Fibroblast of pulmonary artery (primary cell): ENCODE measurements around the gene FN3KRP.

Experiments used
- DNase-seq: peaks from one replicate; pipeline ENCODE4 v3.0.0-alpha.2; 2010; ENCODE audit warnings: low read depth
- H3K4me3 ChIP-seq: replicated peaks from 2 replicates; pipeline ENCODE4 v1.5.1; 2011; ENCODE audit warnings: low read depth, mild to moderate bottlenecking, control low read depth, low read length, moderate library complexity
- CTCF ChIP-seq: IDR thresholded peaks from 2 replicates; pipeline ENCODE4 v1.5.1; 2011; ENCODE audit warnings: mild to moderate bottlenecking, control low read depth, low read length, inconsistent platforms; ENCODE audit errors: missing control alignments

The FN3KRP gene

GRCh38 chr17:82709676-82710498 is 6.6 kb upstream of the FN3KRP start:
- no peak for TF ChIP-seq CTCF
- DNase-seq: no peak
- H3K4me3 ChIP-seq: no peak overlapping the region

- TF ChIP-seq CTCF: no peak
- no peak for DNase-seq
- no peak overlapping the region for H3K4me3 ChIP-seq
These were observed 5.8 kb upstream of the FN3KRP start for GRCh38 chr17:82710499-82711232.

DNA sequence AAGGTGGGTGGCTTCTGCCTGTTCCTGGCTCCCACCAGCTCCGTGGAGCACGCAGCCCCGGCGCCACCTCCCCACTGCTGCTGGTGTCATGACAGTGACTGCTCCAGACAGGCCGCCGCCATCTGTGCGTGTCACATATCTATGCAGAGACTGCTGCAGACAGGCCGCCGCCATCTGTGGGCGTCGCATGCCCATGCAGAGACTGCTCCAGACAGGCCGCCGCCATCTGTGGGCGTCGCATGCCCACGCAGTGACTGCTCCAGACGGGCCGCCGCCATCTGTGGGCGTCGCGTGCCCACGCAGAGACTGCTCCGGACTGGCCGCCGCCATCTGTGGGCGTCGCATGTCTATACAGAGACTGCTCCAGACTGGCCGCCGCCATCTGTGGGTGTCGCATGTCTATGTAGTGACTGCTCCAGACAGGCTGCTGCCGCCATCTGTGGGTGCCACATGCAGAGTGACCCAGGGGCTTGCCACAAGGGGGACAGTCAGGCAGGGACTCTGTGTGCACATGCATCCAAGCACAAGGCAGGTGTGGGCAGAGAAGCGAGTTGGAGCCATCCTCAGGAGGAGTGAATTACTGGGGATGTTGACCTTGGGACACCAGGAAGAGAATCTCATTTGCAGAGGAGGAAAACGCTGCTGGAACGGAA is 3.3 kb upstream of the FN3KRP start:
- H3K4me3 ChIP-seq: no peak overlapping the region
- no peak for DNase-seq
- no peak for TF ChIP-seq CTCF

- no peak for DNase-seq
- no peak for TF ChIP-seq CTCF
- H3K4me3 ChIP-seq: no peak overlapping the region
These were observed 2.6 kb downstream of the FN3KRP start for GRCh38 chr17:82718986-82719685.

- no peak overlapping the region for H3K4me3 ChIP-seq
- TF ChIP-seq CTCF: no peak
- DNase-seq: no peak
These were observed 3.7 kb downstream of the FN3KRP start for GRCh38 chr17:82720204-82720603.

DNA sequence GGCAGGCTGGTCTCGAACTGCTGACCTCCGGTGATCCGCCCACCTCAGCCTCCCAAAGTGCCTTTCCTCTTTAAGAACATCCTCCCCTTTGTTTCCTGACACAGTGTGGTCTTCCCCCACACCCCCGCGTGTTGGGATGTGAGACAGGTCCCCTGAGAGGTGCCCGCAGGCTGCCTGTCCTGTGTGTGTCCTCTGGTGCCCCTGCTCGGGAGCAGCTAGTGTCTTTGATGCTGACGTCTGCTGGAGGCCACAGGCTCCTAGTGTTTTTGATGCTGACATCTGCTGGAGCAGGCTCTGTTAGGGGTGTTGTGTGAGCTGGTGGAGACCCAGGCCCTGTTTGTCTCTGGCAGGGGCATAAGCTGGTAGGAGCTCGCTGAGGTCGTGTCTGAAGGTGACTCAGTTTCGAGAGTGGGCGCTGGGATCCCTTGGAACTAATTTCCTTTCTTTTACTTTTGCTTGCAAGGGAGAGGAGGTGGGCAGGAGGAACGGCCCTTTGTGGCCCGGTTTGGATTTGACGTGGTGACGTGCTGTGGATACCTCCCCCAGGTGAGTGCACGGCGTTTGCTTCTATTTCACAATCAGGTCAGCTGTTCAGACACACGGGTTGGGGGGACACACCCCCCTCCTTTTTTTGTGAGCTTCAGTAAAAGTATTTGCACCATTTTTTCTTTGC is 6.0 kb downstream of the FN3KRP start:
- no peak for TF ChIP-seq CTCF
- DNase-seq: no peak
- no peak overlapping the region for H3K4me3 ChIP-seq
